NT2/D1 (cell line): ENCODE data around the gene RBMX2.

Source experiments
- SUZ12 ChIP-seq: IDR thresholded peaks from 2 replicates; pipeline ENCODE4 v1.6.1; 2011; ENCODE audit not compliant: insufficient read length, insufficient read depth; ENCODE audit errors: extremely low read depth
- ZNF274 ChIP-seq: IDR thresholded peaks from 2 replicates; pipeline ENCODE4 v1.6.1; 2011; ENCODE audit warnings: mild to moderate bottlenecking, low read depth, low read length

GRCh38 chrX:130435937-130436336 lies 34.1 kb downstream of the RBMX2 start:
- TF ChIP-seq ZNF274 (no peak), SUZ12 (no peak)
